G401 (cell line): ENCODE data around the gene UBE2QL1. TPM values are rescaled to one million over a fixed set of nuclear protein-coding genes. Genes with fewer than 3 reads are reported as not detected.
A peak's percentile ranks its signal among the peaks of the same experiment; 100 is the strongest.

Experiments
- DNase-seq: peaks from one replicate; pipeline ENCODE4 v3.0.0-alpha.2; 2015; ENCODE audit warnings: low spot score
- in situ Hi-C: cut with HindIII; loops from 2 replicates; pipeline ENCODE4 v1.10.0; 2016; ENCODE audit warnings: low sequenced_read_pairs, mixed read lengths
- total RNA-seq: library from RNA; depleted of rRNA; stranded (reverse); fragments of >200 nt; shearing (Covaris generic); gene quantifications from 2 replicates; pipeline ENCODE4 v1.2.3, GENCODE V29; 2014; rRNA removed

UBE2QL1 gene, protein sequence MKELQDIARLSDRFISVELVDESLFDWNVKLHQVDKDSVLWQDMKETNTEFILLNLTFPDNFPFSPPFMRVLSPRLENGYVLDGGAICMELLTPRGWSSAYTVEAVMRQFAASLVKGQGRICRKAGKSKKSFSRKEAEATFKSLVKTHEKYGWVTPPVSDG
- total RNA-seq: not detected in 2 replicates

DNA sequence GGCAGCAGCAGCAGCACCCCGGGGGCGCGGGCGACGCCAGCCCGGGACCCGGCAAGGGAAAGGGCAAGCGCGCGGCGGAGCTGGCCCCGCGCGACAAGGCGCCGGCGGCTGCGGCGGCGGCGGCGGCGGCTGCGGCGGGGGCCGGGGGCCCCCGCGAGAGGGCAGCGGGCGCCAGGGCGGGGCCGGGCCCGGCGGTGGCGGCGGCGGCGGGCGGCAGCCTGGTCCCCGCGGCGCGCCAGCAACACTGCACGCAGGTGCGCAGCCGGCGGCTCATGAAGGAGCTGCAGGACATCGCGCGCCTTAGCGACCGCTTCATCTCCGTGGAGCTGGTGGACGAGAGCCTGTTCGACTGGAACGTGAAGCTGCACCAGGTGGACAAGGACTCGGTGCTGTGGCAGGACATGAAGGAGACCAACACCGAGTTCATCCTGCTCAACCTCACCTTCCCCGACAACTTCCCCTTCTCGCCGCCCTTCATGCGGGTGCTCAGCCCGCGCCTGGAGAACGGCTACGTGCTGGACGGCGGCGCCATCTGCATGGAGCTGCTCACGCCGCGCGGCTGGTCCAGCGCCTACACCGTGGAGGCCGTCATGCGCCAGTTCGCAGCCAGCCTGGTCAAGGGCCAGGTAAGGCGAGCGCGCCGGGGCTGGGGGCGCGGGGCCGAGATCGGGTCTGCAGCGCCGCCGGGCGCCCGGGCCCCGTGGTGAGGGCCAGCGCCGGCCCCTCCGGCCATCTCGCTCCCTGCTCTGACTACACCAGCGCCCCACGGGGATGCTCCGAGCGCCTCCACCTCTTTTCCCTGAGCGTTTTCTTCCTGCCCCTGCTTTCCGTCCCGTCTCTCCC is at the start of gene UBE2QL1:
Gene UBE2QL1, plus strand, starts transcription at position 238 of the 843 bp plus-strand sequence. Its CDS starts 35 bp downstream, at position 273.
- peak; percentile 51 for DNase-seq
- in situ Hi-C loops: no loop called here

DNA sequence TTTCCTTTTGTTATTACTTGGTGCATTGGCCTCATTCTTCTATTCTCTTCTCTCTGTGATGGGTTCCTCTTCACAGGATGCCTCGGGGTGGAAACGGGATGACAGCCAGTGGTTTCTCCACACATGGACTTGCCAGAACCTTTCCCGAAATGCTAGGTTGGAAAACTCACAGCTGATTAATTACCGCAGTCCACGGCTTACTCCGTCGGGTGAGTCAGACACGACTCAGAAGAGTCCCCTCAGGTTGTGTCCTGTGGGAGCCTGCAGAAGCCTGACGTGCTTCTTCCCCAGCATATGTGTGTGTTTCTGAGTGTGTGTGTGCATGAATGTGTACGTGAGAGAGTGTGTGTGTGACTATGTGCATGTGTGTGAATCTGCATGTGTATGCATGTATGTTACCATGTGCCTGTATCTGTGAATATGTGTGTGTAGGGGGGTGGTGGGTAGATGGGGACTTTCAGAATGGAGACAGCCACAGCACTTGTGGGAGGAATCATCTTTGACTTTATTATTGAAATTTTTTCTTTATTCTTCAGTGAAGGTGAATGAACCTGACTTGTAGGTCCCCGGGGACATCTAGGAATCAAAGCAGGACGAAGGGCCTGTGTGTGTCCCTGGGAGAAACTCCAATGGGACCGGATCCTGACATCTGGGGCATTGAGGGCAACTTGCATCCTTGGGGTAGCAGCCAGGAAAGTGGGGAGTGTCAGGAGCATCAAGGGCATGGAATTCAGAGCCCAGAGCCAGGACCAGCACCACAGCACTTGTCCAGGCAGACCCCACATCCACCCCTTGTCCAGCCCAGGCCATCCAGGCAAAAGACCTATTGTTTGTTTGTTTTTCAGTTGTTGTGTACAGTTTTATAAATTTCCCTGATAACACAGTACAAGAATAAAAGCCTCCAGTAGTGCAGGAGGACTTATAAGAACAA is 48.4 kb upstream of the UBE2QL1 start:
- in situ Hi-C loops: no loop called here
- no peak for DNase-seq

DNA sequence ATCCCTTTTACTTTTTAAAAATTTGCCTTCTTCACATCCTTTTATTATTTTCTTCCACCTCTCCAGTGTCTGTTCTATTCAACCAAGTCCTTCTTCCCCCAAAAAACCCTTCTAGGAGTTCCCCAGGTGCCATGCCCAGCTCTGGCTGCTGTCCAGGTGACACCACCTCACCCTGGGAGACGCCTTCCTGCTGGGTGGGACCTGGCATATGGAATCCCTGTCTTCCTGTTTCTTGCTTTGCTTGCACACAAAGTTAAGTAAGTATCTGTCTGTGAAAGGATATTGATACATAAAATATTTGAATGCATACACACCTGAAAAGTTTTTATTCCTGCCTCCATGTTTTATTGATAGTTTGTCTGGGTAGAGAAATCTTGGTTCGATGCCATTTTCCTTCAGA is 47.2 kb upstream of the UBE2QL1 start:
- in situ Hi-C loops: no loop called here
- DNase-seq: no peak

DNA sequence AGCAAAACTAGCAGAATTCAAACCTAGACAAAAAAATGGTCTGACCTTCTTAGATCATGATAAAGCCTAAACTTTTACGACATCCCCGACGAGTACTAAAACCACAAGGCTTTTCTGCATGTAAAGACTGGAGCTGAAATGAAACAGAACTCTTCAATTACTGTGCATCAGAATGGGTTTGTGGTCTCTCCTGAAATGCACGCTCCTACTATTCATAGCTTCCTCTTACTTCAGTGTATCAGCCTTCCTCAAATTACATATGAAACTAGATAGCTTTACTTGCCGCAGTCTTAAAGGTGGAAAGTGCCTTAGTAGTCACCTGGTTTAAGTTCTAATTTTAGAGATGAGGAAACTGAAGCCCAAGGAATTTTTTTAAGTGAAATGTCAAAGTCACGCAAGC is 45.7 kb upstream of the UBE2QL1 start:
- in situ Hi-C loops: no loop called here
- DNase-seq: no peak

DNA sequence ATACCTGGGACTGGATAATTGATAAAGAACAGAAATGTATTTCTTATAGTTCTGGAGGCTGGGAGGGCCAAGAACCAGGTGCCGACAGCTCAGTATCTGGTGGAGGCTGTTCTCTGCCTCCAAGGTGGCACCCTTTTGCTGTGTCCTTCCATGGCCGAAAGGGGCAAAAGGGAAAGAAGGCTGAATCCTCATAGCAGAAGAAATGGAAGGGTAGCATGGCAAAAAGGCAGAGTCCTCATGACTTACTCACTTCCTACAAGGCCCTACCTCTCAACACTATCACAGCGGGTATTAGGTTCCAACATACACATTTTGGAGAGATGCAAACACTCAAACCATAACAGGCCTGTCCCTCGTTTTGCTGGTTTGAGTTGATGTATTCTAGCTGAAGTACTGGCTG is 45.2 kb upstream of the UBE2QL1 start:
- DNase-seq: no peak
- in situ Hi-C loops: no loop called here

DNA sequence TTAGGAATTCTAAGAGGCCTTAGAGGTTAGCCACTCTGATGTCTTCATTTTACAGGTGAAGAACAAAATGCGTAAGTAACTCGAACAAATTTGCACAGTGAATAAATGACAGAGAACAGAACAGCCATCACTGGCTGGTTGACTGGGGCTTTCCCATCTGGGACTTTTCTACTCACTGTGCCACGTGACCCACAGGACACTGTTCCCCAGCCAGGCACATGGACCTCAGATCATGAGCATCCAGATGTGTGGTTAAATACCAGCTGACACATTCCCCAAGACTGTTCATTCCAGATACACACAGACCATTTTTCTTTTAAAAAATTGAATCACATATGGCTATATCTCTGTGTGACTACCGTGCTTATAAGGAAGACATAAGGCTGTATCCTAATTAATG is 44.5 kb upstream of the UBE2QL1 start:
- no peak for DNase-seq
- in situ Hi-C loops: no loop called here

DNA sequence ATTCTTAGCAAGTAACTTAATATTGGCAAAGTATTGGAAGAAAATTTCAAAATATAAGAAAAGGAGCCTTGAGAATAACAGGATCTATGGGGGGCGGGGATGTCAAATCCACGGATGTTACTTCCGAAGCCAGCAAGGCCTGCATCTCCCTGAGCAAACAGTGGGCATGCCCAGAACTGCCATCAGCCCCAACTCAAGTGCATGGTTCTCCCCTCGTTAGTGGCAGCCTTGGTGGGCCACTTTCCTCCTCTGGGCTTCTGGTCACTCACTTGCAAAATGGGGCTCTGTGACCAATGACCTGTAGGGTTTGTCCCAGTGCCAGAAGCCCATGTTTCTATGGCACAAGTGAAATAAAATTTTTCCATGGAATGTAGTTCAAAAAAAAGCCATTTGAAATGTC is 43.1 kb upstream of the UBE2QL1 start:
- in situ Hi-C loops: no loop called here
- DNase-seq: no peak

DNA sequence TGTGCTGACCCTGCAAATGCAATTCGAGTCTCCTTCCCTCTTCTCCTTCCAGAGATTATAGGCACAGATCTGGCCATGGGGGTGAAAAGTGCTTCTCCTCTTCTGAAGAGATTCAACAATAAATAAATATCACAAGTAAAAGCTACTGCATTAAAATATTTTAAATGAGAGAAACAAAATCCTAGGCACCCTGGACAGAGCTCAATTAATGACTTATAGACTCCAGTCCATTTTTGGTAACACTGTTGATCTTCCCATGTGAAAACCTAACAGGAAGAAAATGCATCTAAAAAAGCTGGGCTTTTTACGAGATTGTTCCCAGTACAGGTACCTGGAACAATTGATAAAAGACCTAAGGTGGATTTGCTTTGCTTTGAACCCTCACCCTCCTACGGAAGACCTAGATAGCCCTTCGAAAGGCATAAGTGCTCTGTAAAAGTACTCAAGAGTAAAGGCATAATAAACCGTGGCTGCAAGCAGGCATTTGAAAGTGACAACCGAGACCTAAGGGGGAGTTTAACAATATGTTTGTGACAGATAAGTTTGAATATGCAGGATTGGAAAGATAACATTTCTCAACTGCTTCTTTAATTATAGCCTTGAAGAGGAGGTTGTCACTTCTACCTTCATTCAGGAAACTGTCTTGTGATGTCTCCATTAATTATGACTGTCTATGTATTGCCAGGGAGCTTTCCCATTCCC is 41.0 kb upstream of the UBE2QL1 start:
- DNase-seq: no peak
- in situ Hi-C loops: no loop called here

DNA sequence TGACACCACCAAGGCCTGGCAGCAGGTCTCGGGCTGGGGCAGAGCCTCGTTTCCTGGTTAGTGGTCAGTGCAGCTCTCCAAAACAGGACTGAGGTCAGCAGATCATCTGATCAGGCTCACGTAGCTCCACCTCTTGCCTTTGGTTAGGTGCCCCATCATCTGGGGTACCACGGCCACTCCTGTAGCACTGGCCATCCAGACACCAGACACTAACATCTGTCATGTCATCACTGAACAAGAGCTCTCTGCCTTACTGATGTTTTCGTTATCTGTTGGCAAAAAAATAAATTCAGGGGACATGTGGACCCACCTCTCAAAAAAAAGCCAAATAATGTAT is 40.4 kb upstream of the UBE2QL1 start:
- in situ Hi-C loops: no loop called here
- no peak for DNase-seq

DNA sequence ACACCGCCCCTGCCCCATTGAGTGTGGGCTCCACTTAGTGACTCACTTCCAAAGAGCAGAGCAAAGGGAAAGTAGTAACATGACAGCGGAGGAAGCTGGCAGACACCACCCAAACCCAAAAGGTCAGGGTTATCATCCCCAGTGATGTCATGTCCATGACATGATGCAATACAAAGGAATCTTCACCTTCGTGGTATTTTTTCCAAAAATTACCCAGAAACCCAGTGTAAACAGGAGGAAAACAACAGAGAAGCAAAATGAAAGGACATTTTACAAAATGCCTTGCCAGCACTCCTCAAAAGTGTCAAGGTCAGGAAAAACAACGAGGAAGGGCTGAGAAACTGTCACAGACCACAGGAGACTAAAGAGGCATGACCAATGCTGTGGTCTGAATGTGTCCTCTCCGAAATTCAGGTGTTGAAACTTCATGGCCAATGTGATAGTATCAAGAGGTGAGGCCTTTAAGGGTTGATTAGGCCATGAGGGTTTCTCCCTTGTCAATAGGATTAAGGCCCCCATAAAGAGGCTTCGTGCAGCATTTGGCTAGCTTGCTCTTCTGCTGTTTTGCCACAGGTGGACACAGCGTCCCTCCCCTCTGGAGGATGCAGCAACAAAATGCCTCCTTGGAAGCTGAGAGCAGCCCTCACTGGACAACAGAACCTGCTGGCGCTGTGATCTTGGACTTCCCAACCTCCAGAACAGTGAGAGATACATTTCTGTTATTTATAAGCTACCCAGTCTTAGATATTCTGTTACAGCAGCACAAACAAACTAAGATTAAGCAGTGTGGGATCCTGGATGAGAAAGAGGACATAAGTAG is 39.8 kb upstream of the UBE2QL1 start:
- DNase-seq: no peak
- in situ Hi-C loops: no loop called here

DNA sequence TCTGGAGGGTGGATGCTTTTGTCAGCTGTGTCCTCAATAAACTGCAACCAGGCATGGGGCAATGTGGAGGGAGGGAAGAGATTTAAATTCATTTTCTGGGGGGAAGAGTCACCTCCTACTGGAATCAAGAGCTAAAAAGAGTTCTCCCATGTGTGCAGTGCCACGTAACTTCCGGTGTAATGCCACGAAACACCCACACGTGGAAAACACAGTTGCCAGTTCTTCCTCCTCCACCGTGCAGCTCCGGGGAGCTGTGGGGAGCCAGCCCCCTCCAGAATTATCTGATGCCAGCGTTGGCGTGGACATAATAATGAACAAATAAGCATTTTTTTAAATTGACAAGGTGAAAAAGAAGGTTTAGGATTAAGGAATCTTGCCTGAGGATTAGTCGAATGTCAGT is 38.2 kb upstream of the UBE2QL1 start:
- no peak for DNase-seq
- in situ Hi-C loops: no loop called here

DNA sequence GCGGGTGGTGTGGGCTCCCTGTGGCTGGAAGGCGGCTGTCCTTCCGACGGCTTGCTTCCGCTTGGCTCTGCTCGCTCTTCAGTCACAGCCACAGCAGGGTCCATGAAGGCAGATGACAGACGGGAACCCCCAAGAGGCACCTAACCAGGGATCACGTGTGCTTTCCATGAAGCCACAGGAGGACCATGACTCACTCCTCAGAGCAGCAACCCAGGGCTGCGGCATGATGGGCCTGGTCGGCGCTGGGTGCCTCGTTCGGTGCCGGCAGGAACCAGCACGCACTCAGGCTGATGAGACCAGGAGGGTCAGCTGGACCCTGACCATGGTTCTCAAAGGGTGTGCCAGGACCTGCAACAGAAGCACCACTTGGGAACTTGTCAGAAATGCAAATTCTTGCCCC is 37.5 kb upstream of the UBE2QL1 start:
- in situ Hi-C loops: no loop called here
- no peak for DNase-seq

DNA sequence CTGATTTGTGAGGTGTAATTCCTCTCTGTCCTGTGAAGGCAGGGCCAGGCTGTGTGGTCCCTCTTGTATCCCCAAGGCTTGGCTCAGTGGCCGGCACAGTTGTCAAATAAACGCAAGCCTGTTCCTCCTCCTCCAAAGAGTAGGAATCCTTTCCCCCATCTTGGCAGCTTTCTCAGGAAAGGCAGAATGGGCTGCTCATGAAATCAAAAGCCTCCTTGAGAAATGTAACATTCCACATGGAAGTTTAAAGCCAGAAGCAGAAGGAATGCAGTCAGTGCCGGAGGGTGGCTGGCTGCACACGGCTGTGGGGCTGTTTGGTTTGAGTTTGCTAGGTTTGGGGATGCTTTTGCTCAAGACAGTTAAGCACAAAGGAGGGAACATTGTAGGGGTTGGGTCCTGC is 35.8 kb upstream of the UBE2QL1 start:
- in situ Hi-C loops: no loop called here
- DNase-seq: no peak

DNA sequence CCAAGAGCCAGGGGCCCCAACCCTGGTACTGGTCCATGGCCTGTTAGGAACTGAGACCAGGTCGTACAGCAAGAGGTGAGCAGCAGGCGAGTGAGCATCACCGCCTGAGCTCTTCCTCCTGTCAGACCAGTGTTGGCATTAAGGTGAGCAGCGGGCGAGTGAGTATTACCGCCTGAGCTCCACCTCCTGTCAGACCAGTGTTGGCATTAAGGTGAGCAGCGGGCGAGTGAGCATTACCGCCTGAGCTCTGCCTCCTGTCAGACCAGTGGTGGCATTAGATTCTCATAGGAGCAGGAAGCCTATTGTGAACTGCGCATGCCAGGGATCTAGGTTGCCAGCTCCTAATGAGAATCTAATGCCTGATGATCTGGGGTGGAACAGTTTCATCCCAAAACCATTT is 31.0 kb upstream of the UBE2QL1 start:
- no peak for DNase-seq
- in situ Hi-C loops: no loop called here

DNA sequence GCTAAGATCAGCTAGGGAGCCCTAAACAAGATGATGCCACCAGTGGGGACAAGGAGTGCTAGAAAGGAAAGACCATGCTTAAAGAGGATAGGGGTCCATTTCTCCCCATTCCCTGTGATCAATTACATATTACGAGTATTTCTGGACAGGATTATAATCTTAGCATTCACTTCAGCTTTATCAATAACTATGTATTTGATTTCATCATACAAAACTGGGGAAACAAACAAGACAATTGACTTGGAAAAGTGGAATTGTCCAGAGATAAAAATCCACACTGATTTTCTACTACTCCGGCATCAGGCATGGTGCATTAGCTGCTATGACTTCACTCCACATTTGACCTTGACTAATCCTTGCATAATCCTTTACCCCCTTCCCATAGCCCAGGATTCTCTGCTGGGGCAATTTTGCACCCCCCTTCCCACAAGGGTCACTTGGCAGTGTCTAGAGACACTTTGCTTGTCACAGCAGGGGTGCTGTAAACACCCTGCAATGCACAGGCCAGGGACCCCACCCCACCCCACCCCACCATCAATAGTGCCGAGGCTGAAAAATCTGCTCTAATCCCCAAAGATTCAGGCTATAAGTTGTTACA is 29.9 kb upstream of the UBE2QL1 start:
- in situ Hi-C loops: no loop called here
- no peak for DNase-seq

DNA sequence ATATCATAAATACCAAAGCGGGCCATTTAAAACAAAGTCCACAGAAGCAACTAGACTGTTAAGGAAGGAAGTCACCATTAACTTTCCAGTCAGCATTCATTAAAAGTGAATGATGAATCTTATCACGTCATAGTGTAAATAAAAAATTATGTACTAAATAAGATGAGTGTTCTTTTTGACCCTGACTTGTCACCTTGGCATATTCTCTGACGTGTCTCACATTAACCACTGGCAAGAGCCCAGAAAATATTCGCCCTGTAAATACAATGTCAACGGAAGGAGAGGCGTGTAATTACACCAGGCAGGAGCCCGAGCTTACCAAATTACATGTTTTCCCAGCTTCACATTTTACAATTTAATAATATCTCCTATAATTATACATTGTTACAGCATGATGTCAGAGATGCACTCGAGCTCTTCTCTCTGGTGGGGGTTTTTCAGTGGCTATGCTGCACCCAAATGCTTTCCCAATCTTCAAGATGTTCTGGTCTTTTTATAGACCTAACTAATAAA is 29.3 kb upstream of the UBE2QL1 start:
- DNase-seq: no peak
- in situ Hi-C loops: no loop called here

DNA sequence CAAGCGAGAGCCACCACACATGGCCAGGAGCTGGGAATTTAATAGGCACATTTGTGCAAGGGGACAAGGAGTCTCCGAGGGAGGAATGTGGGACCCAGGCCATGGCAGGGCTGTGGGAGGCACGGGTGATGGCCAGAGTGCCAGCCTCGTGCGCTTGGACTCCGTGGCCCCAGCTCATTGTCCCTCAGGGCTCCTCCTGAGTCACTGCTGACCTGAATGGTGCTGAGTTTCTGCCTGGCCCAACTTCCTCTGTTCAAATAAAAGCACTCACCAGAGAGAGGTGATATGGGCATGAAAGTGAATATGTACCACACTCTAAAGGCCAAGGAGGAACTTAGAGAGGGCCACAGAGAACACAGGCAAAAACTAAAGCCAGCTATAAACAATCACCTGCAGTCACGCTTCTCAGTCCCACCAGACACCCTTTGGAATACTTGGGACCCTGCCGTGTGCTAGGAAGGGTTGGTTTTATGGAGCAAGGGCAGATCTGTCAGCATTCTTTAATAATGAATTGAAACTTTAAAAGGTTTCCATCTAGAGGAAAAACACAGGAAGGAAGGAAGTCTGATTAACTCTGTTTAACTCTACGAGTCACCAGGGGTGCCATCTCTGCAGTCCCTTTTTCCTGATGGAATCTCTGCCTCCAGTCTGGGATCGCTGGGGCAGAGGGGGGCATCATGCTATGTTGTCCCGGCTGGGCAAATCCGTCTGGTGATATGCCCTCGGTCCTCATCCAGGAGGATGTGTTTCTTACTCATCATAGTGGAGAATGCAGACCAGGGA is 25.1 kb upstream of the UBE2QL1 start:
- DNase-seq: no peak
- in situ Hi-C loops: no loop called here
